Body of pancreas (tissue), 4 donors: ENCODE measurements around the gene CD86. TPM values are rescaled to one million over a fixed set of nuclear protein-coding genes. Genes with fewer than 3 reads are reported as not detected.

ENCODE experiments used
- ATAC-seq: fragments of 150-250 bp; one replicate; pipeline ENCODE4 v1.9.1; 2016
- DNase-seq, 4 donors: peaks; one replicate each; pipeline ENCODE4 v3.0.0-alpha.2; 2019
- H3K27ac ChIP-seq, 4 donors: fragments of 200-600 bp; sonication (generic); 1 replicate in 3 of 4; 2 replicates in 1 of 4; pipeline versions ENCODE4 v1.5.1 to v1.6.1; 2016 to 2019; ENCODE audit warnings: mild to moderate bottlenecking in 1 of 4, mixed read lengths in 1 of 4, moderate library complexity in 1 of 4
- H3K27me3 ChIP-seq, 2 donors: fragments of 200-600 bp; sonication (generic); one replicate each; pipeline ENCODE4 v1.6.0; 2016; ENCODE audit warnings: mild to moderate bottlenecking in 1 of 2
- H3K36me3 ChIP-seq, 2 donors: fragments of 200-600 bp; sonication (generic); replicated peaks in 1 of 2; 2 replicates each; pipeline ENCODE4 v1.5.1; 2016; ENCODE audit warnings: low read depth in 2 of 2; ENCODE audit not compliant: insufficient read depth in 1 of 2
- H3K4me1 ChIP-seq: fragments of 200-600 bp; sonication (generic); one replicate; pipeline ENCODE4 v1.6.0; 2016
- H3K4me3 ChIP-seq, 2 donors: fragments of 200-600 bp; sonication (generic); 1 replicate in 1 of 2; 2 replicates in 1 of 2; pipeline ENCODE4 v1.5.1; 2016 to 2019
- H3K9me3 ChIP-seq, 3 donors: fragments of 200-600 bp; sonication (generic); 1 replicate in 2 of 3; 2 replicates in 1 of 3; pipeline ENCODE4 v1.5.1; 2016
- POLR2A ChIP-seq, 3 donors: fragments of 450-650 bp; IDR thresholded peaks; one replicate each; pipeline ENCODE4 v1.6.1; 2016; ENCODE audit warnings: antibody characterized with exemption in 3 of 3, mild to moderate bottlenecking in 2 of 3
- WGBS, 2 donors: methylation state at CpG; one replicate each; pipeline ENCODE4 v1.1.5; 2017; 5-methylcytosine and 5-hydroxymethylcytosine counted together
- intact Hi-C: fragments of 100-400 bp; cut with DNase I; formaldehyde crosslinking; loops from one replicate; pipeline ENCODE4 v1.15.1; 2023
- total RNA-seq, 2 donors: library from RNA; depleted of rRNA; stranded (reverse); fragments of >200 nt; gene quantifications; one replicate each; pipeline ENCODE4 v1.1.0, GENCODE V29; 2016
- TF ChIP-seq, protein P1 (sequence below), 7 experiments: fragments of 450-650 bp in 4 of 7; fragments of 200-600 bp in 3 of 7; sonication (generic) in 3 of 7; IDR thresholded peaks; one replicate each; pipeline ENCODE4 v1.5.1; 2016 to 2019; ENCODE audit warnings: antibody characterized with exemption in 7 of 7

CD86 gene
- total RNA-seq, 2 donors from 2014 or later: 2.9 to 7.6 TPM

DNA sequence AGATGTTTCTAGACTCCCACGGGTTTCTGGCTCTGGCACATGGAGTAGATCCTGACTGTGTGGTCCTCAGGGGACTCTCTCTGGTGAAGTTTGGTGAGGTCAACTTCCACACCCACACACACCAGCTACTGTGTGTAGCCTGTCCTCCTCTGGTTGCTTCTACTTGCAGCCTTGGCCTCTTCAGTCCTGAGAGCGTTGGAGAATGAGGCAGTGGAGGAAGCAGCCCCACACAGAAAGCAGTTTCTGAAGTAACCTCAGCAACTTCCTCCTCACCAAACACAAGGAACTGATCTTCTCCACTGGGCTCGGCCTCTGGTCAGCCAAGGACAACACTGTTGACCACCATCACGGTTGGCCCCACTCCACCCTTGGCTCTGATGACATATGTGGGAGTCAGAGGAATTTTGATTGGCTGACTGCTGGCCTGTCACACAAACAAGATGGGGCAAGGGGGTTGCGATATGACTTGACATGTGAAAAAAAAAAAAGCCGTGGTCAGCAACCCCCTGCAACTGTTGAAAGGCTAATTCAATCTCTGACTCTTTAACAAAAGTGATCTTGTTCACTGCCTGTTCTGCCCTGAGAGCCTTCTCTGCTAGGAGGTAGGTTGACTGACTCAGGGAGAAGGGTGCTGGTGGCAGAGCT lies 19.6 kb downstream of the CD86 start:
- Histone ChIP-seq H3K27me3 (no peaks in the 10 kb centered on the region), H3K27ac (peak overlapping the region in 1 of 4 donors; percentile 31), H3K4me1 (no peaks in the 10 kb centered on the region), H3K4me3 (no peak overlapping the region), H3K9me3 (no peaks in the 10 kb centered on the region), H3K36me3 (no peaks in the 10 kb centered on the region)
- no peak for ATAC-seq
- TF ChIP-seq, protein P1, sequence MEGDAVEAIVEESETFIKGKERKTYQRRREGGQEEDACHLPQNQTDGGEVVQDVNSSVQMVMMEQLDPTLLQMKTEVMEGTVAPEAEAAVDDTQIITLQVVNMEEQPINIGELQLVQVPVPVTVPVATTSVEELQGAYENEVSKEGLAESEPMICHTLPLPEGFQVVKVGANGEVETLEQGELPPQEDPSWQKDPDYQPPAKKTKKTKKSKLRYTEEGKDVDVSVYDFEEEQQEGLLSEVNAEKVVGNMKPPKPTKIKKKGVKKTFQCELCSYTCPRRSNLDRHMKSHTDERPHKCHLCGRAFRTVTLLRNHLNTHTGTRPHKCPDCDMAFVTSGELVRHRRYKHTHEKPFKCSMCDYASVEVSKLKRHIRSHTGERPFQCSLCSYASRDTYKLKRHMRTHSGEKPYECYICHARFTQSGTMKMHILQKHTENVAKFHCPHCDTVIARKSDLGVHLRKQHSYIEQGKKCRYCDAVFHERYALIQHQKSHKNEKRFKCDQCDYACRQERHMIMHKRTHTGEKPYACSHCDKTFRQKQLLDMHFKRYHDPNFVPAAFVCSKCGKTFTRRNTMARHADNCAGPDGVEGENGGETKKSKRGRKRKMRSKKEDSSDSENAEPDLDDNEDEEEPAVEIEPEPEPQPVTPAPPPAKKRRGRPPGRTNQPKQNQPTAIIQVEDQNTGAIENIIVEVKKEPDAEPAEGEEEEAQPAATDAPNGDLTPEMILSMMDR (IDR thresholded peaks at IDR 0.05): no peak
- TF ChIP-seq POLR2A (IDR thresholded peaks at IDR 0.05): peak in 1 of 3 donors; percentile 18
- peak in 2 of 4 donors; percentile 16 to 61 for DNase-seq
- intact Hi-C loops: no loop called here
- WGBS, 2 donors: 71 to 82% methylated on average over 5 to 6 of the region's 6 CpGs

DNA sequence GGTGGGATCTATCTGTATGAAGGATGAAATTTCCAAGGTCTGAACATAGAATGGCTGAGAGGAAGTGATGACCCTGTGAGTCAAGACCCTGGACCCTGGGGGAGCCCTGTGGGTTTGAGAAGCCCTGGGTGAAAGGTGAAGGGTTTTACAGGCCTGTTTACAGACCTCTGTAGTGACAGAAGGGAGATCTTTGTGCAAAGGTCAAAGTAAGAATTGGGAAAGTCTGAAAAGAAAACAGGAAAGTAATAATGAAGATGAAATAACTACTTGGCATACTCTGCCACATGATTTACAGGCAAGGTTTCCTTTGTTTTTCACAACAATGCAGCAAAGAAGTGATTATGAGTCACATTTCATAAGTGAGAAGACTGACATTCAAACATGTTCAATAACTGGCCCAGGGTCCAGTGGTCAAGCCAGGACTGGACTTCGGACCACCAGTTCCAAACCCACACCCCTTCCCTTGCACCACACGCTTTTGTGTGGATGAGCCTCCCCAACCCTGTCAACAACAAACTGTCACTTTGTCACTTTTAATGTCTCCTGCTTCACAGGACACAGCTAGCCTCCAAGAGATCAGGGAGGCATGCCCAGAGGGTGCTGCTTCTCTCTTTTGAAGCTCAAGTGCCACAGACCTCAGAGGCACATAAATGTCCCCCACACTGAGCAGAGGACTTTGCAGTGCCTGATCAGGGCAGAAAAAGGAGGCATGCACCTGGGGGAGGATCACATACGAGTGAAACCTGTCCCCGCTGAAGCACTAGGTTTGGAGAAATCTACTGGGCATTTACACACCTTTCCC lies 21.5 kb downstream of the CD86 start:
- no peaks in the 10 kb centered on the region for H3K36me3 ChIP-seq
- no peaks in the 10 kb centered on the region for H3K9me3 ChIP-seq
- H3K4me3 ChIP-seq: no peak overlapping the region
- intact Hi-C loops: no loop called here
- no peak for TF ChIP-seq POLR2A (IDR thresholded peaks at IDR 0.05)
- TF ChIP-seq, protein P1 (IDR thresholded peaks at IDR 0.05): no peak
- H3K27me3 ChIP-seq: no peaks in the 10 kb centered on the region
- DNase-seq (no peak), ATAC-seq (no peak)
- no peak overlapping the region for H3K27ac ChIP-seq
- WGBS, 2 donors: 55 to 59% methylated on average over 4 of the region's 4 CpGs
- H3K4me1 ChIP-seq: no peaks in the 10 kb centered on the region

DNA sequence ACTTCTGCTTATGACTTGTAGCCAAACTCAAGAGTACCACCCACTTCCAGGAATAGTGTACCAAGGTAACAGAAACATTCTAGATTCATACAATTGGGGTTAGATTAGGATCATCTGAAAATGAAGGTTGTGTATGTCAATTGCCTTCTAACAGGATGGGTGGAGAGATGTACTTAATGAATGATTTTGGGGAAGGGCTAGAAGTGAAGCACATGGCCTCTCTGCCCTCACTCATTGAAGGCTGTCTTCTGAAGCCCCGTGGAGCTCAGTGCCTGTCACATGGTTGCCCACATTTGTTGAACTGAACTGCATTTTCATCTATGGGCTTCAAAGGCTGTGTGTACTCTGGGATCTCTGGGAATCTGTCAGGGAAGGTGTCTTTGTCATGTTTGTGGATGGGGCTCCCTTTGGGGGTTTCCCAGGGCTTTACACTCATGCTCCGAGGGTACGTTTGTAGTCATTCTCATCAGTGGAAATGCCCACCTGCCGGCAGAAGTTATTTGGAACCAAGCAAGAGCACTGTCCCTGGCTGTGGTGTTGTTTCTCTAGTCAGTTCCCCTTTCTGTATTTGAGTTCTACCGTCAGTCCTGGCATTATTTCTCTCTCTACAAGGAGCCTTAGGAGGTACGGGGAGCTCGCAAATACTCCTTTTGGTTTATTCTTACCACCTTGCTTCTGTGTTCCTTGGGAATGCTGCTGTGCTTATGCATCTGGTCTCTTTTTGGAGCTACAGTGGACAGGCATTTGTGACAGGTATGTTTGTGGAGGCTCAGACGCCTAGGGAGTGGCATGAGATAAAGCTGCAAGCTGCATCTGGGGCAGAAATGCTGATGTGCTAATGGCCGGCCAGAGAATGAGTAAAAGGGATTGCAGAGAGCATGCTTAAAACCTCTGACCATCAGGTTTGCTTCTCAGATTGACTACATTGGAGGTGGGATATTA lies 22.4 kb downstream of the CD86 start:
- TF ChIP-seq, protein P1 (IDR thresholded peaks at IDR 0.05): no peak
- TF ChIP-seq POLR2A (IDR thresholded peaks at IDR 0.05): no peak
- intact Hi-C loops: no loop called here
- no peaks in the 10 kb centered on the region for H3K27me3 ChIP-seq
- H3K36me3 ChIP-seq: no peaks in the 10 kb centered on the region
- no peak for DNase-seq
- no peak overlapping the region for H3K27ac ChIP-seq
- 42 to 49% methylated on average over 9 of the region's 9 CpGs for WGBS, 2 donors
- H3K9me3 ChIP-seq: no peaks in the 10 kb centered on the region
- H3K4me1 ChIP-seq: no peaks in the 10 kb centered on the region
- no peak for ATAC-seq
- H3K4me3 ChIP-seq: no peak overlapping the region

DNA sequence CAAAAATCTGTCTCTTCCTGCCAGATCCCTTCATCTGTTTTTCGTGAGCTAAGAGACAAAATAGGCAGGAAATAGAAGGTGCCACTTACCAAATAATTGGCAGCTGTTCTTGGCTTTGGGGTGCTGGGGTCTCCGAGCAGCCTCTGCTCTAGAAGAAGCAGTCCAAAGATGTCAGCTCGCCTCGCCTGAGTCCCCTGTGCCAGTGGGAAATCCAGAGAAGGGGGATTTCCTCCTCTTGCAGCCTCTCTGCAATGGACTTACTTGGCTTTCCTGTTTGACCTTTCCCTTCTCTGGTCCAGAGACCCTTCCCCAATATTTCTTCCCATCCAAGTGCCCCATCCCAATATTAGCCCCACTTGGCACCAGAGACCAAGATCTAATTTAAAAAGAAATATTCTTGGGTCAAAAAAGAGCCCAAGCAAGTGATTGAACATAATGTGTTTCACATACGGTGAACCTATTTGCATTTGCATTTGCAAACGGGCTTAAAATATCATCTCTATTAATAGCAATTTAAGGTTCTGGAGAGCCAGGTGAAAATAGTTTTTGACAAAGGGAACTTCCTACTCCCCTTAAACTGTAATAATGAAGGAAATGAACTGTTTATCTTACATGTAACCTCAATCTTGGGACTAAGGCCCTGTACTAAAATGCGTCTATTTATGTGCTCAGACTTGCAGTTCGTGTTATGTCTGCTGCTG lies 23.2 kb downstream of the CD86 start:
- no peak overlapping the region for H3K27ac ChIP-seq
- no peak for TF ChIP-seq POLR2A (IDR thresholded peaks at IDR 0.05)
- TF ChIP-seq, protein P1 (IDR thresholded peaks at IDR 0.05): no peak
- WGBS, 2 donors: 71 to 72% methylated on average over 8 of the region's 8 CpGs
- H3K36me3 ChIP-seq: no peaks in the 10 kb centered on the region
- H3K4me1 ChIP-seq: no peaks in the 10 kb centered on the region
- H3K9me3 ChIP-seq: no peaks in the 10 kb centered on the region
- DNase-seq (no peak), ATAC-seq (no peak)
- intact Hi-C loops: no loop called here
- no peaks in the 10 kb centered on the region for H3K27me3 ChIP-seq
- no peak overlapping the region for H3K4me3 ChIP-seq
